ENCODE measurements around the gene HLA-DQB2.
"Not testable (repeated sequence)": the region's sequence is repeated elsewhere in the genome, so short reads cannot be mapped to it uniquely, and the experiment has no call there.

The HLA-DQB2 gene

GRCh38 chr6:32785781-32786533, 22.6 kb upstream of the HLA-DQB2 start:
- Histone ChIP-seq H3K56ac (ENCODE audit: low read length) (no peak overlapping the region), H3K4me3 (ENCODE audit: low read length) (no peak overlapping the region), H3K4me1 (ENCODE audit: control insufficient read depth, low read depth, low read length) (no peaks in the 10 kb centered on the region), H2BK5ac (ENCODE audit: low read length) (no peak overlapping the region), H3K4me2 (ENCODE audit: low read length) (no peak overlapping the region), H3K27ac (ENCODE audit: low read depth, low read length) (no peak overlapping the region), H3K18ac (ENCODE audit: low read length) (no peak overlapping the region), H3K36me3 (ENCODE audit: control insufficient read depth, insufficient read depth, low read length) (no peaks in the 10 kb centered on the region), H3K79me2 (ENCODE audit: control insufficient read depth, insufficient read depth, low read length) (no peaks in the 10 kb centered on the region), H2BK120ac (ENCODE audit: low read depth, low read length) (no peak overlapping the region), H3K9ac (ENCODE audit: low read length) (no peak overlapping the region), H2BK15ac (replicated peaks; ENCODE audit: low read depth) (no peak overlapping the region), H3K23ac (ENCODE audit: low read length) (no peak overlapping the region), H3K4ac (ENCODE audit: low read depth, low read length) (no peak overlapping the region), H2AK5ac (ENCODE audit: low read length) (no peak overlapping the region), H4K5ac (ENCODE audit: low read length) (no peak overlapping the region), H3K79me1 (ENCODE audit: low read length) (no peaks in the 10 kb centered on the region), H3K27me3 (ENCODE audit: insufficient read depth, low read length, poor library complexity) (no peaks in the 10 kb centered on the region), H4K8ac (ENCODE audit: low read depth, low read length) (no peak overlapping the region)
- no CpG with 5 or more reads among the region's 5 CpGs for WGBS (ENCODE audit: extremely low coverage, insufficient coverage, low lambda C conversion rate)
- DNase-seq, result peak; percentile 76

- H2AK5ac ChIP-seq (ENCODE audit: low read length); H3K4ac ChIP-seq (ENCODE audit: low read depth, low read length): not testable (repeated sequence)
Observed at GRCh38 chr6:32782923-32783322, 19.6 kb upstream of the HLA-DQB2 start.

GRCh38 chr6:32779036-32779435, 15.7 kb upstream of the HLA-DQB2 start:
- Histone ChIP-seq H3K79me2 (ENCODE audit: control insufficient read depth, insufficient read depth, low read length) (no peaks in the 10 kb centered on the region), H3K9ac (ENCODE audit: low read length) (no peak overlapping the region), H3K4me3 (ENCODE audit: low read length) (no peak overlapping the region), H3K4ac (ENCODE audit: low read depth, low read length) (no peak overlapping the region), H3K4me1 (ENCODE audit: control insufficient read depth, low read depth, low read length) (no peaks in the 10 kb centered on the region), H4K5ac (ENCODE audit: low read length) (no peak overlapping the region), H2BK5ac (ENCODE audit: low read length) (no peak overlapping the region), H3K27me3 (ENCODE audit: insufficient read depth, low read length, poor library complexity) (no peaks in the 10 kb centered on the region), H3K23ac (ENCODE audit: low read length) (no peak overlapping the region), H3K36me3 (ENCODE audit: control insufficient read depth, insufficient read depth, low read length) (no peaks in the 10 kb centered on the region), H3K27ac (ENCODE audit: low read depth, low read length) (no peak overlapping the region), H4K8ac (ENCODE audit: low read depth, low read length) (no peak overlapping the region), H2BK15ac (replicated peaks; ENCODE audit: low read depth) (no peak overlapping the region), H3K18ac (ENCODE audit: low read length) (no peak overlapping the region), H3K79me1 (ENCODE audit: low read length) (no peaks in the 10 kb centered on the region), H3K56ac (ENCODE audit: low read length) (no peak overlapping the region), H2BK120ac (ENCODE audit: low read depth, low read length) (no peak overlapping the region), H2AK5ac (ENCODE audit: low read length) (no peak overlapping the region), H3K4me2 (ENCODE audit: low read length) (no peak overlapping the region)
- no peak for DNase-seq

More at GRCh38 chr6:32782923-32783322, 19.6 kb upstream of the HLA-DQB2 start:
- H3K36me3 ChIP-seq (ENCODE audit: control insufficient read depth, insufficient read depth, low read length); H3K18ac ChIP-seq (ENCODE audit: low read length); H3K79me2 ChIP-seq (ENCODE audit: control insufficient read depth, insufficient read depth, low read length); H4K8ac ChIP-seq (ENCODE audit: low read depth, low read length); H3K9ac ChIP-seq (ENCODE audit: low read length); H3K4me1 ChIP-seq (ENCODE audit: control insufficient read depth, low read depth, low read length); H2BK5ac ChIP-seq (ENCODE audit: low read length); H3K27ac ChIP-seq (ENCODE audit: low read depth, low read length); H3K4me2 ChIP-seq (ENCODE audit: low read length); H3K4me3 ChIP-seq (ENCODE audit: low read length); H4K5ac ChIP-seq (ENCODE audit: low read length); H2BK120ac ChIP-seq (ENCODE audit: low read depth, low read length); H3K79me1 ChIP-seq (ENCODE audit: low read length); DNase-seq; H3K23ac ChIP-seq (ENCODE audit: low read length); H2BK15ac ChIP-seq (replicated peaks; ENCODE audit: low read depth); H3K56ac ChIP-seq (ENCODE audit: low read length); H3K27me3 ChIP-seq (ENCODE audit: insufficient read depth, low read length, poor library complexity): not testable (repeated sequence)

GRCh38 chr6:32775071-32775470, 11.7 kb upstream of the HLA-DQB2 start:
- Histone ChIP-seq H2BK5ac (ENCODE audit: low read length) (no peak overlapping the region), H3K27me3 (ENCODE audit: insufficient read depth, low read length, poor library complexity) (no peaks in the 10 kb centered on the region), H3K4me1 (ENCODE audit: control insufficient read depth, low read depth, low read length) (no peaks in the 10 kb centered on the region), H3K79me1 (ENCODE audit: low read length) (no peaks in the 10 kb centered on the region), H3K4me2 (ENCODE audit: low read length) (no peak overlapping the region), H2BK120ac (ENCODE audit: low read depth, low read length) (no peak overlapping the region), H3K4ac (ENCODE audit: low read depth, low read length) (no peak overlapping the region), H3K27ac (ENCODE audit: low read depth, low read length) (no peak overlapping the region), H4K5ac (ENCODE audit: low read length) (no peak overlapping the region), H3K79me2 (ENCODE audit: control insufficient read depth, insufficient read depth, low read length) (no peaks in the 10 kb centered on the region), H3K9ac (ENCODE audit: low read length) (no peak overlapping the region), H3K56ac (ENCODE audit: low read length) (no peak overlapping the region), H2BK15ac (replicated peaks; ENCODE audit: low read depth) (no peak overlapping the region), H3K23ac (ENCODE audit: low read length) (no peak overlapping the region), H4K8ac (ENCODE audit: low read depth, low read length) (no peak overlapping the region), H3K18ac (ENCODE audit: low read length) (no peak overlapping the region), H3K36me3 (ENCODE audit: control insufficient read depth, insufficient read depth, low read length) (no peaks in the 10 kb centered on the region), H3K4me3 (ENCODE audit: low read length) (no peak overlapping the region), H2AK5ac (ENCODE audit: low read length) (no peak overlapping the region)
- no peak for DNase-seq
- no CpG with 5 or more reads among the region's 1 CpG for WGBS (ENCODE audit: extremely low coverage, insufficient coverage, low lambda C conversion rate)

- H3K4me2 ChIP-seq (ENCODE audit: low read length), result no peak overlapping the region
- H3K36me3 ChIP-seq (ENCODE audit: control insufficient read depth, insufficient read depth, low read length), result no peaks in the 10 kb centered on the region
- H3K27me3 ChIP-seq (ENCODE audit: insufficient read depth, low read length, poor library complexity), result no peaks in the 10 kb centered on the region
- H3K56ac ChIP-seq (ENCODE audit: low read length), result no peak overlapping the region
- H4K8ac ChIP-seq (ENCODE audit: low read depth, low read length), result no peak overlapping the region
- no peak overlapping the region for H2BK15ac ChIP-seq (replicated peaks; ENCODE audit: low read depth)
- no peak overlapping the region for H2BK5ac ChIP-seq (ENCODE audit: low read length)
- no peaks in the 10 kb centered on the region for H3K4me1 ChIP-seq (ENCODE audit: control insufficient read depth, low read depth, low read length)
- H3K9ac ChIP-seq (ENCODE audit: low read length), result no peak overlapping the region
- H3K4ac ChIP-seq (ENCODE audit: low read depth, low read length), result no peak overlapping the region
- no peak overlapping the region for H3K23ac ChIP-seq (ENCODE audit: low read length)
- no peak overlapping the region for H2BK120ac ChIP-seq (ENCODE audit: low read depth, low read length)
- no peak overlapping the region for H3K18ac ChIP-seq (ENCODE audit: low read length)
- no peak for DNase-seq
- H2AK5ac ChIP-seq (ENCODE audit: low read length), result no peak overlapping the region
- H3K79me1 ChIP-seq (ENCODE audit: low read length), result no peaks in the 10 kb centered on the region
- H3K4me3 ChIP-seq (ENCODE audit: low read length), result no peak overlapping the region
- no peaks in the 10 kb centered on the region for H3K79me2 ChIP-seq (ENCODE audit: control insufficient read depth, insufficient read depth, low read length)
- no peak overlapping the region for H3K27ac ChIP-seq (ENCODE audit: low read depth, low read length)
- no peak overlapping the region for H4K5ac ChIP-seq (ENCODE audit: low read length)
- WGBS (ENCODE audit: extremely low coverage, insufficient coverage, low lambda C conversion rate), result no CpG with 5 or more reads among the region's 1 CpG
Observed at GRCh38 chr6:32774426-32774825, 11.1 kb upstream of the HLA-DQB2 start.

GRCh38 chr6:32772656-32773055, 9.3 kb upstream of the HLA-DQB2 start:
- H4K8ac ChIP-seq (ENCODE audit: low read depth, low read length), result no peak overlapping the region
- no peak overlapping the region for H2BK120ac ChIP-seq (ENCODE audit: low read depth, low read length)
- no peak overlapping the region for H3K18ac ChIP-seq (ENCODE audit: low read length)
- no peaks in the 10 kb centered on the region for H3K79me1 ChIP-seq (ENCODE audit: low read length)
- WGBS (ENCODE audit: extremely low coverage, insufficient coverage, low lambda C conversion rate), result no CpG with 5 or more reads among the region's 1 CpG
- no peak overlapping the region for H2AK5ac ChIP-seq (ENCODE audit: low read length)
- no peaks in the 10 kb centered on the region for H3K36me3 ChIP-seq (ENCODE audit: control insufficient read depth, insufficient read depth, low read length)
- H3K27ac ChIP-seq (ENCODE audit: low read depth, low read length), result no peak overlapping the region
- H4K5ac ChIP-seq (ENCODE audit: low read length), result no peak overlapping the region
- no peak overlapping the region for H3K56ac ChIP-seq (ENCODE audit: low read length)
- no peak overlapping the region for H3K4ac ChIP-seq (ENCODE audit: low read depth, low read length)
- no peaks in the 10 kb centered on the region for H3K4me1 ChIP-seq (ENCODE audit: control insufficient read depth, low read depth, low read length)
- H3K4me3 ChIP-seq (ENCODE audit: low read length), result no peak overlapping the region
- H3K23ac ChIP-seq (ENCODE audit: low read length), result no peak overlapping the region
- H3K27me3 ChIP-seq (ENCODE audit: insufficient read depth, low read length, poor library complexity), result no peaks in the 10 kb centered on the region
- H3K9ac ChIP-seq (ENCODE audit: low read length), result no peak overlapping the region
- no peak overlapping the region for H3K4me2 ChIP-seq (ENCODE audit: low read length)
- H2BK15ac ChIP-seq (replicated peaks; ENCODE audit: low read depth), result no peak overlapping the region
- no peak for DNase-seq
- H3K79me2 ChIP-seq (ENCODE audit: control insufficient read depth, insufficient read depth, low read length), result no peaks in the 10 kb centered on the region
- H2BK5ac ChIP-seq (ENCODE audit: low read length), result no peak overlapping the region

Data from mesendoderm (in vitro differentiated cells).